ENCODE data around the gene SNRNP40.

- TF ChIP-seq POLR2A (IDR thresholded peaks at IDR 0.05) (no peak), CTCF (IDR thresholded peaks at IDR 0.05) (no peak), POLR2AphosphoS5 (IDR thresholded peaks at IDR 0.05) (no peak)
These were observed 75.5 kb downstream of the SNRNP40 start for GRCh38 chr1:31221072-31221471.
